HCT116 (cell line): ENCODE results near the gene TBX2. TPM values are rescaled to one million over a fixed set of nuclear protein-coding genes. Genes with fewer than 3 reads are reported as not detected.

Source experiments
- ATAC-seq: fragments of 200-7000 bp; cut with Tn5 transposase; 2 replicates; pipeline ENCODE4 v1.9.1; 2020; ENCODE audit warnings: mild to moderate bottlenecking, moderate library complexity
- BruUV-seq: library from RNA; stranded (reverse); fragments of 400-500 nt; replicated peaks from 2 replicates; lab custom pipeline; 2021; lab: Mats Ljungman, UMichigan
- CTCF ChIA-PET: fragments of 300-600 bp; sonication (Branson Sonifier 250); formaldehyde crosslinking; loops from one replicate; lab custom pipeline; 2021; ENCODE audit warnings: antibody characterized with exemption; lab: Charles Lee
- POLR2A ChIA-PET: fragments of 300-600, 350-600 bp; sonication (Branson Sonifier 250); formaldehyde crosslinking; loops from one replicate; lab custom pipeline; 2021; ENCODE audit warnings: antibody characterized with exemption; lab: Charles Lee
- RAD21 ChIA-PET, 2 experiments: fragments of 300-600 bp; sonication (Branson Sonifier 250); formaldehyde crosslinking; loops; one replicate each; lab custom pipeline; 2023; ENCODE audit warnings: low total read pairs in 2 of 2; ENCODE audit not compliant: uncharacterized antibody in 2 of 2, unreplicated experiment in 2 of 2, low non-redundant PET in 1 of 2; lab: Charles Lee
- DNase-seq: peaks from one replicate; pipeline ENCODE4 v3.0.0-alpha.2; 2010; ENCODE audit warnings: low read depth, low spot score
- H2AFZ ChIP-seq: fragments of 200-600 bp; shearing (Covaris generic), sonication (generic); 2 replicates; pipeline ENCODE4 v1.6.1; 2017; ENCODE audit warnings: low read depth, mixed run types, mixed read lengths, antibody characterized with exemption, low read length; ENCODE audit not compliant: poor library complexity, severe bottlenecking
- H3K27ac ChIP-seq: 2 replicates; pipeline ENCODE4 v1.5.1; 2012; ENCODE audit warnings: low read depth, low read length
- H3K27me3 ChIP-seq: fragments of 200-600 bp; sonication (generic); 2 replicates; pipeline ENCODE4 v1.6.1; 2016; ENCODE audit warnings: mixed run types, low read length, mixed read lengths; ENCODE audit not compliant: insufficient read depth
- H3K36me3 ChIP-seq, 2 experiments: fragments of 200-500 bp in 1 of 2; fragments of 200-600 bp in 1 of 2; sonication (Bioruptor generic) in 1 of 2; sonication (generic) in 1 of 2; 2 replicates each; pipeline versions ENCODE4 v1.5.1 to v1.6.1; 2014 to 2016; ENCODE audit warnings: low read length in 2 of 2, inconsistent platforms in 1 of 2, mixed read lengths in 1 of 2, mixed run types in 1 of 2; ENCODE audit not compliant: insufficient read depth in 2 of 2, control insufficient read depth in 1 of 2
- H3K4me1 ChIP-seq, 2 experiments: fragments of 200-600 bp in 1 of 2; sonication (generic) in 1 of 2; 2 replicates each; pipeline versions ENCODE4 v1.5.1 to v1.6.1; 2012 to 2017; ENCODE audit warnings: low read length in 2 of 2, inconsistent platforms in 1 of 2, mild to moderate bottlenecking in 1 of 2, mixed read lengths in 1 of 2, mixed run types in 1 of 2, moderate library complexity in 1 of 2; ENCODE audit not compliant: insufficient read depth in 2 of 2, control insufficient read depth in 1 of 2
- H3K4me2 ChIP-seq: fragments of 200-600 bp; sonication (generic); 2 replicates; pipeline ENCODE4 v1.6.1; 2017; ENCODE audit warnings: mixed run types, low read length, mixed read lengths
- H3K4me3 ChIP-seq, 2 experiments: fragments of 200-600 bp in 1 of 2; sonication (generic) in 1 of 2; replicated peaks in 1 of 2; 2 replicates each; pipeline ENCODE4 v1.5.1; 2011 to 2016; ENCODE audit warnings: low read length in 2 of 2, control low read depth in 1 of 2, low read depth in 1 of 2, mild to moderate bottlenecking in 1 of 2, mixed read lengths in 1 of 2, mixed run types in 1 of 2
- H3K79me2 ChIP-seq: fragments of 200-600 bp; sonication (generic); 2 replicates; pipeline ENCODE4 v1.6.1; 2017; ENCODE audit warnings: mild to moderate bottlenecking, mixed run types, low read length, moderate library complexity, mixed read lengths; ENCODE audit not compliant: insufficient read depth
- H3K9ac ChIP-seq: fragments of 200-600 bp; sonication (generic); 2 replicates; pipeline ENCODE4 v1.6.1; 2016; ENCODE audit warnings: low read length, mixed read lengths
- H3K9me2 ChIP-seq: fragments of 200-600 bp; sonication (generic), shearing (Covaris generic); 2 replicates; pipeline ENCODE4 v1.6.1; 2017; ENCODE audit warnings: mixed run types, mild to moderate bottlenecking, moderate library complexity; ENCODE audit not compliant: insufficient read depth
- H3K9me3 ChIP-seq, 2 experiments: fragments of 200-500 bp in 1 of 2; fragments of 200-600 bp in 1 of 2; sonication (Bioruptor generic) in 1 of 2; sonication (generic) in 1 of 2; 2 replicates each; pipeline ENCODE4 v1.6.1; 2014 to 2017; ENCODE audit warnings: low read length in 2 of 2, mixed read lengths in 2 of 2, inconsistent platforms in 1 of 2, low read depth in 1 of 2, mild to moderate bottlenecking in 1 of 2, mixed run types in 1 of 2, moderate library complexity in 1 of 2; ENCODE audit not compliant: control insufficient read depth in 1 of 2, insufficient read depth in 1 of 2
- H4K20me1 ChIP-seq: fragments of 200-600 bp; sonication (generic), shearing (Covaris generic); 2 replicates; pipeline ENCODE4 v1.6.1; 2017; ENCODE audit warnings: mixed run types, mild to moderate bottlenecking, moderate library complexity; ENCODE audit not compliant: insufficient read depth
- CEBPB ChIP-seq: IDR thresholded peaks from 2 replicates; pipeline ENCODE4 v1.6.1; 2012; ENCODE audit warnings: low read depth
- EGR1 ChIP-seq: IDR thresholded peaks from 2 replicates; pipeline ENCODE4 v1.6.1; 2012; ENCODE audit warnings: low read depth
- ELF1 ChIP-seq: IDR thresholded peaks from 2 replicates; pipeline ENCODE4 v1.6.1; 2012; ENCODE audit warnings: low read depth, borderline replicate concordance
- EZH2phosphoT487 ChIP-seq: fragments of 200-600 bp; IDR thresholded peaks from 2 replicates; pipeline ENCODE4 v1.6.1; 2018; ENCODE audit warnings: antibody characterized with exemption, borderline replicate concordance
- JUND ChIP-seq: IDR thresholded peaks from 2 replicates; pipeline ENCODE4 v1.6.1; 2012
- POLR2AphosphoS5 ChIP-seq: IDR thresholded peaks from 2 replicates; pipeline ENCODE4 v1.6.1; 2011; ENCODE audit warnings: mild to moderate bottlenecking, low read depth, low read length, moderate library complexity
- RAD21 ChIP-seq: IDR thresholded peaks from 2 replicates; pipeline ENCODE4 v1.6.1; 2012; ENCODE audit warnings: low read depth, mild to moderate bottlenecking
- SP1 ChIP-seq: IDR thresholded peaks from 2 replicates; pipeline ENCODE4 v1.6.1; 2012; ENCODE audit warnings: low read depth
- ZBTB33 ChIP-seq: IDR thresholded peaks from 2 replicates; pipeline ENCODE4 v1.6.1; 2011; ENCODE audit warnings: mild to moderate bottlenecking, low read length, moderate library complexity; ENCODE audit not compliant: insufficient replicate concordance; ENCODE audit errors: extremely low read depth
- ZFX ChIP-seq: fragments of 450-650 bp; IDR thresholded peaks from 2 replicates; pipeline ENCODE4 v1.6.1; 2017
- intact Hi-C: fragments of 100-400 bp; cut with micrococcal nuclease; formaldehyde crosslinking; loops from 2 replicates; pipeline ENCODE4 v1.10.0; 2022
- total RNA-seq: library from RNA; stranded (reverse); gene quantifications from one replicate; pipeline ENCODE4 v1.2.1, GENCODE V29; 2021; ENCODE audit not compliant: unreplicated experiment
- TF ChIP-seq, protein P1 (sequence below), 3 experiments: fragments of 200-600 bp in 1 of 3; sonication (generic) in 1 of 3; IDR thresholded peaks in 2 of 3; conservative IDR thresholded peaks in 1 of 3; 2 replicates each; pipeline ENCODE4 v1.5.1; 2012 to 2017; ENCODE audit warnings: low read depth in 2 of 3, low read length in 2 of 3, antibody characterized with exemption in 1 of 3, borderline replicate concordance in 1 of 3, control low read depth in 1 of 3, mild to moderate bottlenecking in 1 of 3, mixed read lengths in 1 of 3, mixed run types in 1 of 3, moderate library complexity in 1 of 3; ENCODE audit not compliant: insufficient read depth in 1 of 3
- TF ChIP-seq, protein P2 (sequence below): IDR thresholded peaks from 2 replicates; pipeline ENCODE4 v1.6.1; 2012
- TF ChIP-seq, protein P3 (sequence below): IDR thresholded peaks from 2 replicates; pipeline ENCODE4 v1.6.1; 2012; ENCODE audit warnings: low read depth

The TBX2 gene
- total RNA-seq, 1 experiment from 2014 or later: 0.71 TPM

GRCh38 chr17:61381537-61381936, 18.1 kb upstream of the TBX2 start:
- Histone ChIP-seq H4K20me1 (no peaks in the 10 kb centered on the region), H3K27ac (no peak overlapping the region), H3K4me2 (no peak overlapping the region), H3K27me3 (no peaks in the 10 kb centered on the region), H3K4me3 (no peak overlapping the region), H3K9ac (no peak overlapping the region), H2AFZ (no peak overlapping the region), H3K36me3 (no peaks in the 10 kb centered on the region), H3K4me1 (no peaks in the 10 kb centered on the region), H3K79me2 (no peaks in the 10 kb centered on the region), H3K9me2 (no peaks in the 10 kb centered on the region), H3K9me3 (no peaks in the 10 kb centered on the region)
- intact Hi-C loops: no loop called here
- no peak for TF ChIP-seq ZFX
- TF ChIP-seq EZH2phosphoT487: no peak
- TF ChIP-seq, protein P1, sequence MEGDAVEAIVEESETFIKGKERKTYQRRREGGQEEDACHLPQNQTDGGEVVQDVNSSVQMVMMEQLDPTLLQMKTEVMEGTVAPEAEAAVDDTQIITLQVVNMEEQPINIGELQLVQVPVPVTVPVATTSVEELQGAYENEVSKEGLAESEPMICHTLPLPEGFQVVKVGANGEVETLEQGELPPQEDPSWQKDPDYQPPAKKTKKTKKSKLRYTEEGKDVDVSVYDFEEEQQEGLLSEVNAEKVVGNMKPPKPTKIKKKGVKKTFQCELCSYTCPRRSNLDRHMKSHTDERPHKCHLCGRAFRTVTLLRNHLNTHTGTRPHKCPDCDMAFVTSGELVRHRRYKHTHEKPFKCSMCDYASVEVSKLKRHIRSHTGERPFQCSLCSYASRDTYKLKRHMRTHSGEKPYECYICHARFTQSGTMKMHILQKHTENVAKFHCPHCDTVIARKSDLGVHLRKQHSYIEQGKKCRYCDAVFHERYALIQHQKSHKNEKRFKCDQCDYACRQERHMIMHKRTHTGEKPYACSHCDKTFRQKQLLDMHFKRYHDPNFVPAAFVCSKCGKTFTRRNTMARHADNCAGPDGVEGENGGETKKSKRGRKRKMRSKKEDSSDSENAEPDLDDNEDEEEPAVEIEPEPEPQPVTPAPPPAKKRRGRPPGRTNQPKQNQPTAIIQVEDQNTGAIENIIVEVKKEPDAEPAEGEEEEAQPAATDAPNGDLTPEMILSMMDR (IDR thresholded peaks at IDR 0.05 in 2 of 3, conservative IDR thresholded peaks at IDR 0.05 in 1 of 3; ENCODE audit: borderline replicate concordance in 1 of 3, insufficient read depth in 1 of 3, low read depth in 2 of 3, low read length in 2 of 3): no peak
- TF ChIP-seq, protein P2, sequence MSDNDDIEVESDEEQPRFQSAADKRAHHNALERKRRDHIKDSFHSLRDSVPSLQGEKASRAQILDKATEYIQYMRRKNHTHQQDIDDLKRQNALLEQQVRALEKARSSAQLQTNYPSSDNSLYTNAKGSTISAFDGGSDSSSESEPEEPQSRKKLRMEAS: no peak
- no peak for TF ChIP-seq SP1
- no peak for TF ChIP-seq EGR1
- no peak for TF ChIP-seq POLR2AphosphoS5
- TF ChIP-seq, protein P3, sequence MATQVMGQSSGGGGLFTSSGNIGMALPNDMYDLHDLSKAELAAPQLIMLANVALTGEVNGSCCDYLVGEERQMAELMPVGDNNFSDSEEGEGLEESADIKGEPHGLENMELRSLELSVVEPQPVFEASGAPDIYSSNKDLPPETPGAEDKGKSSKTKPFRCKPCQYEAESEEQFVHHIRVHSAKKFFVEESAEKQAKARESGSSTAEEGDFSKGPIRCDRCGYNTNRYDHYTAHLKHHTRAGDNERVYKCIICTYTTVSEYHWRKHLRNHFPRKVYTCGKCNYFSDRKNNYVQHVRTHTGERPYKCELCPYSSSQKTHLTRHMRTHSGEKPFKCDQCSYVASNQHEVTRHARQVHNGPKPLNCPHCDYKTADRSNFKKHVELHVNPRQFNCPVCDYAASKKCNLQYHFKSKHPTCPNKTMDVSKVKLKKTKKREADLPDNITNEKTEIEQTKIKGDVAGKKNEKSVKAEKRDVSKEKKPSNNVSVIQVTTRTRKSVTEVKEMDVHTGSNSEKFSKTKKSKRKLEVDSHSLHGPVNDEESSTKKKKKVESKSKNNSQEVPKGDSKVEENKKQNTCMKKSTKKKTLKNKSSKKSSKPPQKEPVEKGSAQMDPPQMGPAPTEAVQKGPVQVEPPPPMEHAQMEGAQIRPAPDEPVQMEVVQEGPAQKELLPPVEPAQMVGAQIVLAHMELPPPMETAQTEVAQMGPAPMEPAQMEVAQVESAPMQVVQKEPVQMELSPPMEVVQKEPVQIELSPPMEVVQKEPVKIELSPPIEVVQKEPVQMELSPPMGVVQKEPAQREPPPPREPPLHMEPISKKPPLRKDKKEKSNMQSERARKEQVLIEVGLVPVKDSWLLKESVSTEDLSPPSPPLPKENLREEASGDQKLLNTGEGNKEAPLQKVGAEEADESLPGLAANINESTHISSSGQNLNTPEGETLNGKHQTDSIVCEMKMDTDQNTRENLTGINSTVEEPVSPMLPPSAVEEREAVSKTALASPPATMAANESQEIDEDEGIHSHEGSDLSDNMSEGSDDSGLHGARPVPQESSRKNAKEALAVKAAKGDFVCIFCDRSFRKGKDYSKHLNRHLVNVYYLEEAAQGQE: no peak
- TF ChIP-seq ELF1: no peak
- no peak for TF ChIP-seq CEBPB
- TF ChIP-seq RAD21: no peak
- TF ChIP-seq ZBTB33: no peak
- TF ChIP-seq JUND: no peak
- DNase-seq (no peak), ATAC-seq (no peak)
- CTCF ChIA-PET: interaction anchor here (1.0 kb wide), 1 partner anchor 9 kb away, joined by 3 read pairs; no protein-coding TSS in a partner anchor
- RAD21 ChIA-PET: no interaction called here
- POLR2A ChIA-PET: no interaction called here
- no TSS peak for BruUV-seq
